Measurements from ENCODE around the gene TP53RK.

GRCh38 chr20:46701556-46701955 is 12.3 kb upstream of the TP53RK start:
- TF ChIP-seq, protein P1, sequence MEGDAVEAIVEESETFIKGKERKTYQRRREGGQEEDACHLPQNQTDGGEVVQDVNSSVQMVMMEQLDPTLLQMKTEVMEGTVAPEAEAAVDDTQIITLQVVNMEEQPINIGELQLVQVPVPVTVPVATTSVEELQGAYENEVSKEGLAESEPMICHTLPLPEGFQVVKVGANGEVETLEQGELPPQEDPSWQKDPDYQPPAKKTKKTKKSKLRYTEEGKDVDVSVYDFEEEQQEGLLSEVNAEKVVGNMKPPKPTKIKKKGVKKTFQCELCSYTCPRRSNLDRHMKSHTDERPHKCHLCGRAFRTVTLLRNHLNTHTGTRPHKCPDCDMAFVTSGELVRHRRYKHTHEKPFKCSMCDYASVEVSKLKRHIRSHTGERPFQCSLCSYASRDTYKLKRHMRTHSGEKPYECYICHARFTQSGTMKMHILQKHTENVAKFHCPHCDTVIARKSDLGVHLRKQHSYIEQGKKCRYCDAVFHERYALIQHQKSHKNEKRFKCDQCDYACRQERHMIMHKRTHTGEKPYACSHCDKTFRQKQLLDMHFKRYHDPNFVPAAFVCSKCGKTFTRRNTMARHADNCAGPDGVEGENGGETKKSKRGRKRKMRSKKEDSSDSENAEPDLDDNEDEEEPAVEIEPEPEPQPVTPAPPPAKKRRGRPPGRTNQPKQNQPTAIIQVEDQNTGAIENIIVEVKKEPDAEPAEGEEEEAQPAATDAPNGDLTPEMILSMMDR (IDR thresholded peaks at IDR 0.05): no peak
- no peak for TF ChIP-seq POLR2AphosphoS5 (IDR thresholded peaks at IDR 0.05)

All from transverse colon (tissue), 4 donors.